Activated CD8-positive, alpha-beta memory T cell treated with anti-CD3 and anti-CD28 coated beads, Interleukin-2, amount 50 U/mL, for 24 hours (primary cell): Measurements from ENCODE around the gene MYD88.
"Not testable (repeated sequence)": the region's sequence is repeated elsewhere in the genome, so short reads cannot be mapped to it uniquely, and the experiment has no call there.

Experiments used
- DNase-seq: peaks from one replicate; pipeline ENCODE4 v3.0.0-alpha.2; 2020; ENCODE audit errors: extremely low read depth

Gene MYD88

DNA sequence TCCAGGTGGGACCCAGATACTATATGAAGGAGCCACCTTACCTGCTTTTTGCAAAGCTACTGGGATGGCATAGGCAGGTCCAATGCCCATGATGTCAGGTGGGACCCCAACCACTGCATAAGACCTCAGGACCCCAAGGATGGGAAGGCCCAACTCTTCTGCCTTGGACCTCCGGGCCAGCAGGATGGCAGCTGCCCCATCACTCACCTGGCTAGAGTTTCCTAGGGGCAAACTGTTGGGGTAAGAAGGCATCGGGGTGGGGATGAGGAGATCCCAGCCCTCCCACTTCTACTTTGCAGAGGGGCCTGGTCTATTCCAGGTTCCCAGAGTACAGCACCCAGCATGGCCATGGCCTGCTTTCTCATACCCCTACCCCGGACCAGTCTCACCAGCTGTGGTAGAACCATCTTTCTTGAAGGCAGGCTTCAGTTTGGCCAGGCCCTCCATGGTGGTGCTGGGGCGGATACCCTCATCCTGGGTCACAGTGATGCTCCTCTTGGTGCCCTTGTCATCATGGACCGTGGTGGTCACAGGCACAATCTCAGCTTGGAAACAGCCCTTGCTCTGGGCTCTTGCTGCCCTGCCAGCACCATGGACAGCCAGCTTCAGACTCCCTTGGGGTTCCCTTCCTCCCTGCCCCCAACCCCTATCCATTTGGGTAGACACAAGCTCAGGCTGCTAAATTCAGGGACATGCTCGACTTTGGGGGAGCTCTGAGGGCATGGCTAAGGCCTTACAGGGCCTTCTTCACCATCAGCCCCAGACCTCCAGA lies 12.2 kb upstream of the MYD88 start:
- no peak for DNase-seq

DNA sequence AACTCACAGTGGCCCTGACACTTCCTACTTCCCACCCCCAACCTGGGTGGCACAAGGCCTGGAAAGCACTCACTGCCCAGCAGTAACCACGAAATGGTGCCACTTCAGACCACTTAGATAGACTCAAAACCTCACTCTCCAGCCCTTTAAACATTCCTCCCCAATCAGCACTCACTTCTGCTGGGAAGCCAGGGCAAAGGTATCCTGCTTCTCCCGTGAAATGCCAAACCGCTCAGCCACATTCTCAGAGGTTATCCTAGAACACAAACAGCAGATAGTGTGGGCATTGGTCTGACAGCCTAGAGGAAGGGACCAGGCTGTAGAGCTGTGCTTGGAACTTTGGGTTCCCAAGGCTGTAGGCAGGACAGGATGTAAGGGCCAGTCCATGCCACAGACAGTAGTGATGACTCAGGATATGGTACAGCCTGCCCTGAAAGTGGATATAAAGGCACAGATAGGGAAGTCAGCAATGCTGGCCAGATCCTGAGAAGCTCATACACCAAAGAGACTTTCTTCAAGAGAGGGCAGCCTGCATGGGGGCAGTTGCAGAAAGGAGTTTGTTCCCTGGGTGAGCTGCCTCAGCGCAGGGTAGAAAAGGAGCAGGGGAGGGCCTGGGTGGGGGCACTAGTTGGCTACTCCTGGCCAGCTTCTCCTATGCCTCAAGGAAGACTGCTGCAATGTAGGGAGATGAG lies 10.7 kb upstream of the MYD88 start:
- no peak for DNase-seq

DNA sequence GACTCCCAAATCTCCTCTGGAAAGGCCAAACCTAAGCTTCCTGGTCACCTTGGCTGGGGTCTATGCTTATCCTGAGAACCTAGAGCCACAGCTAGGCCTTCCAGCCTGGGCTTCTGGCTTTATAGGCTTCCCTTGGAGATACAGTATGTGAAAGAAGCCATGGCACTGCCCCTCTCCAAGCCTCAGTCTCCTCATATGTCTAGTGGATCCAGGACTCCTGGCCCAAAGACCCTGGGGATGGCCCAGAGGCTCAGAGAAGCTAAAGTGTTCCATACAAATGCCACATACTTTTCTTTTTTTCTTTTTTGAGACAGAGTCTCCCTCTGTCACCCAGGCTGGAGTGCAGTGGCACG lies 10.2 kb upstream of the MYD88 start:
- DNase-seq = no peak

DNA sequence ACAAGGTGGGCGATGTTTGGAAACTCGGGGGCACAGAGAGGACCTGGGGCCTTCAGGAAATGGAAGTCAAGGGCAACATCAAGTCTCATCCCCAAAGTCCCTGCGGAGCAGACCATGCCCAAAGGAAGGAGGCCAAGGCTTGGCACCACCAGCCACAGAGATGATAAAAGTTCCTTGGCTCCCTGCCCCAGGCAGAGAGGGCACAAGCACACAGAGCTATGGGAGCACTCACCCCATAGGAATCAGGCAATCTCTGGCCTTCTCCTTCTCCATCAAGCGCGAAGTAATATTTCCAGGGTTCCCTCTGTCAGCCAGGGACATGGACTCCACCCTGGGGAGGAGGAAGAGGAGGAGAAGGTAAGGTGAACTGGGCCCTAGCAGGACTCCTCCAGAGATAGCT lies 9.4 kb upstream of the MYD88 start:
- DNase-seq = no peak

DNA sequence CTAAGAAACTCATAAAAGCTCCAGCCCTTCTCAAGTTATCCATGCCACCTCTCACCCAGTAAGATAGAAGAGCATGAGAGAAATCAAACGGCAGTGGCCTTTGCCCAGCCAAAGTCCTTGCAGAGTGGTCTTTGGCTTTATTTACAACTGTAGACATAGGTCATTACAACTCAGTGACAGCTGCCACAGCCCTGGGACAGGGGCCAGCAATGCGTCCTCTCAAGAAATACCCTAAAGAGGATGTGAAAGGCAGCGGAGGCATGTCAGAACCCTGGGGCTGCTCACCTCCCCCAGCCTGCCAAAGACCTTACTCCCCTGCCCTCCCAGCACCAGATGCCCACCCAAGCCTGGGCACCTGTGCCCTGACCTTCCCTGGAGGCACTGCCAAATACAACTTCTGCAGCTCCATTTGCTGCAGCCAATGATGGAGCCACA lies 7.8 kb upstream of the MYD88 start:
- no peak for DNase-seq

DNA sequence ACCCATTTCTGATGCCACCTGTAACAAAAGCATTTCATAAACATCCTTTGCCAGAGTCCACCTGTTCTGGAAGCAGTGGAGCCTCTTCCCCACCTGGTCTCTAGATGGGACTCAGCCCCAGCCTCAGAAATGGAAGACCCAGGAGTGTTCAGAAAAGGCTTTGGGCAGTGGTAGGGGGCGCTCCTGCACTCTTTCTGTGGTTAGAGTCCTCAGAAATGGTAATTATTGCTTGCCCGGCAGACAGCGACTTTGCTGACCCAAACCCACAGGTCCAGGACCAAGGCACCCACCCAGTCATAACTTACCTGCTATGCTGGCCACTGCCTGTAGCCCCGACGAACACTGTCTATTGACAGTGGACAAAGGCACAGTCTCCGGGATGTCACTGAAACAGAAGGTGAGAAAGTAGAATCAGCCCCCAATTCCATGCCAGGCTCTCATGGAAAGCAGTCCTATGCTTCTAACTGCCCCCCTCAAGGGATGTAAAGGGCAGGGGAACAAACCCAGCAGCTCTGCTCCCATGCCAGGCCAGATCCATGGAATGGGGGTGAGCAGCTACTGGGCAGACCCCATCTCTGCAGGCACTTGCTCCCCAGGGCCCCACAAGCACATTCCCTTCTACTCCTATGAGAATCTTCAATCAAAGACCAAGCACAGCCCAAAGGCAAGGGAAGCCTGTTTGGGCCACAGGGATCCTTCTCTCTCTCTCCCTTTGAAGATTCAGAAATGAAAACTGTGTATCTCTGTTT lies 6.7 kb upstream of the MYD88 start:
- no peak for DNase-seq

DNA sequence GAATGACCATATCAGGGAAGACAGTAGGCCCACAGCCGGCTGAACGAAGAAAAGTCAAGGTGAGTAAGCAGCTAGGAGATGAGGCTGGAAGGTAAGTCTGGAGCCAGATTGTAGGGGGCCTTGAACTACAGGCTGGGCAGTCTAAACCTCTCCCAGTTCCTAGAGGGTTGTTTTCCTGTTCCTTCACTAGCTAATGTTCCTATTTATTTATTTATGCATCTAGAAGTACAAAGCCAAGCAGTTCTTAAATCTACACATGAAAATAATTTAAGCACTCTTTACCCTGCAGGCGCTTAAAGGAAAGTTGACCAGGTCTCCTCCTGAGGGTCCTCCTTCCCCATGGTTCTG lies 5.3 kb upstream of the MYD88 start:
- DNase-seq = no peak

DNA sequence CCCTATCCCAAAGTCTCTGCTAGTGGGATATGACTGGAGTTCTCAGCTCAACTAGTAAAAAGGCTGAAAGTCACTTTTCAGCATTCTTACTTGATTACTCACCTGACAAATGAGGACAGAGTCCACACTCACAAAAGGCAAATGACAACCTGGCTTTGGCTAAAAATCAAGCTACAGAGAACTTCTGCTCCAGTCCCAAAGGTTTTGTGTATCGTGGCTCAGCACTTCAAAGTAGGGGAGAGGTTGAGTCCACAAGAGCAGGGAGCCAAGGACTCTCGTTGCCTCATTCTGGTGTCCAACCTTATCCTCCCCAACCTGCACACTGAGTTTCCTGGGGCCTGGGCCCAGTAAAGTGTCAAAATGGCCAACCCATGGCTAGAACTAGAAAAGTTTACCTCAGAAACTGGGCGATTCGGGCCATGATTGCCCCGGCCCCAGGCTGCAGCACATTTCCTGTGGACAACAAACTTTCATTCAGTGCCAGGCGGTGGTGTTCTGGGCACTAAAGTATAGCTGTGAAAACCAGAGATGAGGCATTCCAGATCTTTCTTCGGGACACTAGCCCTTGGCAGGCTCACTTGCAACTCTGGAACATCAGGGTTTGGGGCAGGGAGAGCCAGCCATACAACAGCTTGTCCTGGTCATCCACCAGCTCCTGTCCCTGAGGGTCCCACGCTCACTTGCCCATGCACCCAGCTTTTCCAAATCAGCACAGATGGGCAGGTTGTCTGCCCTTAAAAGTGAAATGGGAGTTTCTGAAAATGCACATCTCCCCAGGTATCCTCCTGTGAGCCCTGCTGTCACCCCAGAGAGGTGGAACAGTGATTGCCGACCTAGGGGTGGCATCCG lies 4.7 kb upstream of the MYD88 start:
- no peak for DNase-seq

DNA sequence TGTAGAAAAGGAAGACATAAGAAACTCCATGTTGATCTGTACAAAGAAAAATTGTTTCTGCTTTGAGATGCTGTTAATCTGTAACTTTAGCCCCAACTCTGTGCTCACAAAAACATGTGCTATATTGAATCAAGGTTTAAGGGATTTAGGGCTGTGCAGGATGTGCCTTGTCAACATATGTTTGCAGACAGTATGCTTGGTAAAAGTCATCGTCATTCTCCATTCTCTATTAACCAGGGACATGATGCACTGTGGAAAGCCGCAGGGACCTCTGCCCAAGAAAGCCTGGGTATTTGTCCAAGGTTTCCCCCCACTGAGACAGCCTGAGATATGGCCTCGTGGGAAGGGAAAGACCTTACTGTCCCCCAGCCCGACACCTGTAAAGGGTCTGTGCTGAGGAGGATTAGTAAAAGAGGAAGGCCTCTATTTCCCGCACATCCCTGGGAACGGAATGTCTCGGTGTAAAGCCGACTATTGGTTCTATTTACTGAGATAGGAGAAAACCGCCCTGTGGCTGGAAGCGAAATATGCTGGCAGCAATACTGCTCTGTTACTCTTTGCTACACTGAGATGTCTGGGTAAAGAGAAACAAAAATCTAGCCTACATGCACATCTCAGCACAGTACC lies 3.8 kb upstream of the MYD88 start:
- not testable (repeated sequence) for DNase-seq

DNA sequence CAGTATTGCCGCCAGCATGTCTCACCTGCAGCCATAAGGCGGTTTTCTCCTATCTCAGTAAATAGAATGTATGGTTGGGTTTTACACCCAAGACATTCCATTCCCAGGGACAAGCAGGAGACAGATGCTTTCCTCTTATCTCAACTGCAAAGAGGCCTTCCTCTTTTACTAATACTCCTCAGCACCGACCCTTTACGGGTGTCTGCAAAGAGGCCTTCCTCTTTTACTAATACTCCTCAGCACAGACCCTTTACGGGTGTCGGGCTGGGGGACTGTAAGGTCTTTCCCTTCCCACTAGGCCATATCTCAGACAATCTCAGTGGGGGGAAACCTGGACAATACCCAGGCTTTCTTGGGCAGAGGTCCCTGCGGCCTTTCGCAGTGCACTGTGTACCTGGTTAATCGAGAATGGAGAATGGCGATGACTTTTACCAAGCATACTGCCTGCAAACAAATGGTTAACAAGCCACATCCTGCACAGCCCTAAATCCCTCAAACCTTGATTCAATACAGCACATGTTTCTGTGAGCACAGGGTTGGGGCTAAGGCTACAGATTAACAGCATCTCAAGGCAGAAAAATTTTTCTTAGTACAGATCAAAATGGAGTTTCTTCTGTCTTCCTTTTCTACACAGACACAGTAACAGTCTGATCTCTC lies 2.7 kb upstream of the MYD88 start:
- not testable (repeated sequence) for DNase-seq

DNA sequence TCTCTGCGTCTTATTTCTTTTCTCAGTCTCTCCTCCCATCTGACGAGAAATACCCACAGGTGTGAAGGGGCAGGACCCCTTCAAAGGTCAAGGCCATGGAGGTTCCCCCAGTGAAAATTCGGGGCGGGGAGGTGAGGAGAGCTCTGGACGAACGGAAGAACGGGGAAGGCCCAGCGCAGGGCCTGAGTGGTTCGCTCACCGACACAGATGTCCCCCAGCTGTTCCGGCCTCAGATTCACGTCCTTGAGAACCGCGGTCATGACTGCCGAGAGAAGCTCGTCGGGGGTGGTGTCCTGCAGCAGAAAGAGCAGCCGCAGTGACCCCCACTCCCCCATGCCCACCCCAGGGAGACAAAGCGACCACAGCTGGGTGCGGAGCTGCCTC lies 2.1 kb upstream of the MYD88 start:
- no peak for DNase-seq

DNA sequence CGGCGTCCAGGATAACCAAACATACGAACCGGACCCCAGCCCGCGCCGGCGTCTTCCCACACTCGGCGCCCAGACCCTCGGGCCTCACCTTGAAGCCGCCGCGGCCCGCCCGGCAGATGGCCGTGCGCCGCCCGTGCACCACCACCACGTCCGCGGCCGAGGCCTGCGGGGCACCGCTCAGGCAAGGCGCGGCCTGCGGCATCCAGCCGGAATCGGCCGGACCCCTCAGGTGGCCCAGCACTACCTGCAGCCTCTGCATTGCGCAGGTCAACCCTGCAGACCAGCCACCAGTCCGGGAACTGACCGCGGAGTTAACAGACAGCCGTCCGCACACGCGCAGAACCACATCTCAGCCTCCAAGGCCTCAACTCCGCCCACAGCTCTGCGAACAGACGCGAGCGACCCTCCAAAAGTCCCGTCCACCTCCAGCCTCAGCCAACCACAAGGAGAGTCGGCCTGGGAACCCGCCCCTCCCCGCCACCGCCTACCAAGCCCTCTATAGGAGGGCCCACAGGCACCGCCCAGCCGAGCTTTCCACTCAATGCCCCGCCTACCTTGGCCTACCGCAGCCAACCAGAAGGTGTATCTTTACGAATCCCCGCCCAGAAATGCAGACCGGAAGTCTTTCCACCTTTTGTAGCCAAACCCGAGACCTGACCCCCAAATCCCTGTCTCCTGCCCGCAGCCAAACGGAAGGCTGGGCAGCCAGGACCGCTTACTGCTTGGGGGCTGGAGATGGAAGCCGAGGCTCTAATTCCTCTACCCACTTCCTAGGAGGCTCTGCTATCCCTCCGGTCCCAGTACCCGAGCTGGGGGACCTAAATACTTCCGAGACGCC lies 1.5 kb upstream of the MYD88 start, which contains the start of gene ACAA1:
Gene ACAA1, minus strand, starts transcription at position 351 of the 838 bp plus-strand sequence. Its CDS starts 92 bp downstream, at position 259.
- DNase-seq = peak; percentile 98

DNA sequence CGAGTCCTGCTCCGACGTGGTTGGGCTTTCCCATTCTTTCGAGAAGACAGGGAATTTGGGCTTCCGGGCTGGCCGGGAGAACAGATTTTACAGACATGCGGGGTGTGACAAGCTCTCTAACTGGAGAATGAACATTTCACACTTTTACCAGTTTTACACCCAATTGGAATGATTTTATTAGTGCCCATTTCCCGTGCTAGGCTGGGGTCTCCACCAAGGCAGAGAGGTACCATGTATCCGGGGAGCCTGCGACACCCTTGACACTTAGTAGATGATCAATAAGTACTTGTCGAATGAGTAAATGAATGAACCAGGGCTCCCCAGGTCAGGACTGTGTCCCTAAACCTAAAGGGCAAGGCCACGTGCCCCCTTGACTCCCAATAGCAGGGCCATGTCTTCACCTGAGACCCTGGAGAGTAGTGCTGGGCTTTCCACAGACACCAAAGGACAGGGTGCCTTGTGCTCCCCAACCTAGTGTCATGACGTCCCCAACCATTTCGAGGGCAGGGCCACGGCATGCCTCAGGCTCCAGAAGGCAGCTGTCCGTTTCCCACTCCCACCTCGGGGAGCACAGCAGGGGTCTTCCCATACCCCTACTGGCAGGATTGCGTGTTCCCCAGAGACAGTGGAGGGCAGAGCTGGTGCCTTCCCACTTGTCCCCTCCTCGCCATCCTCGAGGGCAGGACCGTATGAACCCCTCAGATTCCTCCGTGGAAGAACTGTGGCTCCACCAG lies 679 bp upstream of the MYD88 start:
- DNase-seq = no peak

DNA sequence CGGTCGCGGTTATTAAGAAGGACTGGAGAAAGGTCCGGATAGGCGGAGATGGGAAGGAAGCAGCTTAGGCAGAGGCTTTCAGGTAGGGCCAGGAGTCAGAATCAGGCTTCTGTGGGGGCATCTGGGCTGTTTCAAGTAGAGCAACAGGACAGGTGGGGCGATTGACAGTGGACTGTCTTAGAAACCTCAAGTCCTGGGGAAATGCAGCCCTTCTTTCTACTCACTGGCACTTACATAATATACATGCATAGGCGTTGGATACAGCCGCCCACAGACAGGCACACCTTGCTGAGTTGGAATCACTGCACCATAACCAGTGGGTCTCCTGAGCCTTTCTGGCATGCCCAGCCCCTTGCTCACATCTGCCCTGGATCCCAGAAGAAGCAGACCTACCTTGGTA lies 730 bp downstream of the MYD88 start:
- no peak for DNase-seq

DNA sequence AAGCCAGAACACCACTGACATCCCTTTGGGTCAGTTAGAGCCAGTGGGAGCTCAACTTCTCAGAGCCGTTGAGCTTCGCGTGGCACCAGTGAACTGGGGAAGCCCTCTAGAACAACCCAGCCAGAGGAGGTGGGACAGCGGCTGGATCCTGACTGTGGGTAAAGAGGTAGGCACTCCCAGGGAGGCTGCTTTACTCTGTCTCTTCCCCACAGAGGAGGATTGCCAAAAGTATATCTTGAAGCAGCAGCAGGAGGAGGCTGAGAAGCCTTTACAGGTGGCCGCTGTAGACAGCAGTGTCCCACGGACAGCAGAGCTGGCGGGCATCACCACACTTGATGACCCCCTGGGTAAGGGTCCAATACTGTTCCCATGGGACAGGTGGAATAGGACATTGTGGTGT lies 1.2 kb downstream of the MYD88 start:
- no peak for DNase-seq

DNA sequence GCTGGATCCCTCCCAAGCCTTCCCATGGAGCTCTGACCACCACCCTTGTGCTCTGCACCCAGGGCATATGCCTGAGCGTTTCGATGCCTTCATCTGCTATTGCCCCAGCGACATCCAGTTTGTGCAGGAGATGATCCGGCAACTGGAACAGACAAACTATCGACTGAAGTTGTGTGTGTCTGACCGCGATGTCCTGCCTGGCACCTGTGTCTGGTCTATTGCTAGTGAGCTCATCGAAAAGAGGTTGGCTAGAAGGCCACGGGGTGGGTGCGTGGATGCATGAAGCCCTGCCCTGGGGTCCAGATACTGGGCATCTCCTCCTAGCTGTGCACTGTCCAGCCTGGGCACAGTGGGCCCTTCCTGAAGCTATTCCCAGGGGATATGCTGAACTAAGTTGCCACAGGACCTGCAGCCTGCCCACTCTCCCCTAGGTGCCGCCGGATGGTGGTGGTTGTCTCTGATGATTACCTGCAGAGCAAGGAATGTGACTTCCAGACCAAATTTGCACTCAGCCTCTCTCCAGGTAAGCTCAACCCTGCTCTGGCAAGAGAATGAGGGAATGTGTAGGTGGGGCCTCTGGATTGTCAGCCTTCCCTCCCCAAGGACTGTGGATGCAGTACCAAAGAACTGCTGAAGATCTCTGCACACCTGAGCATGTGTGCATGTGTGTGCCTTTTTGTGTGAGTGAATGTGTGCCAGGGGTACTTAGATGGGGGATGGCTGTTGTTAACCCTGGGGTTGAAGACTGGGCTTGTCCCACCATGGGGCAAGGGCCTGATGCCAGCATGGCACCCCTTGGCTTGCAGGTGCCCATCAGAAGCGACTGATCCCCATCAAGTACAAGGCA lies 2.1 kb downstream of the MYD88 start:
- DNase-seq = no peak

DNA sequence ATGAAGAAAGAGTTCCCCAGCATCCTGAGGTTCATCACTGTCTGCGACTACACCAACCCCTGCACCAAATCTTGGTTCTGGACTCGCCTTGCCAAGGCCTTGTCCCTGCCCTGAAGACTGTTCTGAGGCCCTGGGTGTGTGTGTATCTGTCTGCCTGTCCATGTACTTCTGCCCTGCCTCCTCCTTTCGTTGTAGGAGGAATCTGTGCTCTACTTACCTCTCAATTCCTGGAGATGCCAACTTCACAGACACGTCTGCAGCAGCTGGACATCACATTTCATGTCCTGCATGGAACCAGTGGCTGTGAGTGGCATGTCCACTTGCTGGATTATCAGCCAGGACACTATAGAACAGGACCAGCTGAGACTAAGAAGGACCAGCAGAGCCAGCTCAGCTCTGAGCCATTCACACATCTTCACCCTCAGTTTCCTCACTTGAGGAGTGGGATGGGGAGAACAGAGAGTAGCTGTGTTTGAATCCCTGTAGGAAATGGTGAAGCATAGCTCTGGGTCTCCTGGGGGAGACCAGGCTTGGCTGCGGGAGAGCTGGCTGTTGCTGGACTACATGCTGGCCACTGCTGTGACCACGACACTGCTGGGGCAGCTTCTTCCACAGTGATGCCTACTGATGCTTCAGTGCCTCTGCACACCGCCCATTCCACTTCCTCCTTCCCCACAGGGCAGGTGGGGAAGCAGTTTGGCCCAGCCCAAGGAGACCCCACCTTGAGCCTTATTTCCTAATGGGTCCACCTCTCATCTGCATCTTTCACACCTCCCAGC lies 2.9 kb downstream of the MYD88 start:
- no peak for DNase-seq

DNA sequence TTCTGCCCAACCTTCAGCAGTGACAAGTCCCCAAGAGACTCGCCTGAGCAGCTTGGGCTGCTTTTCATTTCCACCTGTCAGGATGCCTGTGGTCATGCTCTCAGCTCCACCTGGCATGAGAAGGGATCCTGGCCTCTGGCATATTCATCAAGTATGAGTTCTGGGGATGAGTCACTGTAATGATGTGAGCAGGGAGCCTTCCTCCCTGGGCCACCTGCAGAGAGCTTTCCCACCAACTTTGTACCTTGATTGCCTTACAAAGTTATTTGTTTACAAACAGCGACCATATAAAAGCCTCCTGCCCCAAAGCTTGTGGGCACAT lies 3.5 kb downstream of the MYD88 start:
- no peak for DNase-seq
